Hepatocyte (in vitro differentiated cells): ENCODE measurements around the gene ARHGEF25. TPM values are rescaled to one million over a fixed set of nuclear protein-coding genes. Genes with fewer than 3 reads are reported as not detected.

ENCODE experiments used
- DNase-seq: peaks from one replicate; pipeline ENCODE4 v3.0.0-alpha.2; 2016; ENCODE audit warnings: low spot score
- H2AFZ ChIP-seq: fragments of 200-600 bp; sonication (generic); 2 replicates; pipeline ENCODE4 v1.6.0; 2016; ENCODE audit warnings: antibody characterized with exemption, mild to moderate bottlenecking
- H3K27ac ChIP-seq: fragments of 200-600 bp; sonication (generic); 2 replicates; pipeline ENCODE4 v1.5.1; 2016; ENCODE audit warnings: mild to moderate bottlenecking
- H3K27me3 ChIP-seq: fragments of 200-600 bp; sonication (generic); 2 replicates; pipeline ENCODE4 v1.6.1; 2016
- H3K36me3 ChIP-seq: fragments of 200-600 bp; sonication (generic); replicated peaks from 2 replicates; pipeline ENCODE4 v1.5.1; 2016; ENCODE audit warnings: low read depth; ENCODE audit not compliant: insufficient read depth
- H3K4me1 ChIP-seq: fragments of 200-600 bp; sonication (generic); 2 replicates; pipeline ENCODE4 v1.5.1; 2016; ENCODE audit warnings: mild to moderate bottlenecking, moderate library complexity; ENCODE audit not compliant: insufficient read depth
- H3K4me2 ChIP-seq: fragments of 200-600 bp; sonication (generic); 2 replicates; pipeline ENCODE4 v1.6.0; 2016
- H3K4me3 ChIP-seq: fragments of 200-600 bp; sonication (generic); 2 replicates; pipeline ENCODE4 v1.5.1; 2016; ENCODE audit warnings: mild to moderate bottlenecking
- H3K79me2 ChIP-seq: fragments of 200-600 bp; sonication (generic); 2 replicates; pipeline ENCODE4 v1.6.0; 2017; ENCODE audit warnings: mild to moderate bottlenecking
- H3K9me2 ChIP-seq: fragments of 200-600 bp; sonication (generic); replicated peaks from 2 replicates; pipeline ENCODE4 v1.6.0; 2017; ENCODE audit warnings: mild to moderate bottlenecking; ENCODE audit not compliant: insufficient read depth
- H3K9me3 ChIP-seq: fragments of 200-600 bp; sonication (generic); 2 replicates; pipeline ENCODE4 v1.5.1; 2016; ENCODE audit warnings: low read depth, mild to moderate bottlenecking
- H4K20me1 ChIP-seq: fragments of 200-600 bp; sonication (generic); 2 replicates; pipeline ENCODE4 v1.6.0; 2016; ENCODE audit warnings: mild to moderate bottlenecking; ENCODE audit not compliant: insufficient read depth, poor library complexity, severe bottlenecking
- CTCF ChIP-seq: fragments of 200-600 bp; sonication (generic); IDR thresholded peaks from 2 replicates; pipeline ENCODE4 v1.5.1; 2016; ENCODE audit warnings: antibody characterized with exemption, mild to moderate bottlenecking; ENCODE audit not compliant: poor library complexity
- EZH2 ChIP-seq: fragments of 200-600 bp; sonication (generic); IDR thresholded peaks from 2 replicates; pipeline ENCODE4 v1.6.1; 2016; ENCODE audit warnings: antibody characterized with exemption, mild to moderate bottlenecking, borderline replicate concordance
- EZH2phosphoT487 ChIP-seq: fragments of 200-600 bp; sonication (generic); IDR thresholded peaks from one replicate; pipeline ENCODE4 v1.6.1; 2018; ENCODE audit warnings: antibody characterized with exemption, mild to moderate bottlenecking, low read depth, moderate library complexity; ENCODE audit not compliant: unreplicated experiment, severe bottlenecking
- WGBS: methylation state at CpG from one replicate; pipeline ENCODE4 v1.1.6; 2016; ENCODE audit warnings: low lambda C conversion rate; ENCODE audit errors: missing lambda C conversion rate; 5-methylcytosine and 5-hydroxymethylcytosine counted together
- polyA plus RNA-seq: library from polyadenylated mRNA; unstranded; fragments of >200 nt; fragmentation: Nextera tagmentation; extraction: Ambion mirVana; gene quantifications from 2 replicates; pipeline ENCODE4 v1.2.1, GENCODE V29; 2016
- total RNA-seq: library from RNA; depleted of rRNA; stranded (reverse); fragments of >200 nt; gene quantifications from 2 replicates; pipeline ENCODE4 v1.2.3, GENCODE V29; 2014

ARHGEF25 gene
- total and polyA plus RNA-seq, 2 experiments from 2014 or later, result 0.29 to 12.6 TPM

GRCh38 chr12:57583008-57583831, 28.0 kb upstream of the ARHGEF25 start:
- Histone ChIP-seq H3K36me3 (no peaks in the 10 kb centered on the region), H3K9me3 (no peaks in the 10 kb centered on the region), H2AFZ (no peak overlapping the region), H3K27ac (no peak overlapping the region), H3K4me2 (no peak overlapping the region), H3K27me3 (peaks cover 37% of the 10 kb centered on the region), H3K79me2 (no peaks in the 10 kb centered on the region), H3K9me2 (no peaks in the 10 kb centered on the region), H3K4me1 (peaks cover 12% of the 10 kb centered on the region), H3K4me3 (no peak overlapping the region), H4K20me1 (no peaks in the 10 kb centered on the region)
- TF ChIP-seq CTCF (peak; percentile 93), EZH2 (no peak), EZH2phosphoT487 (no peak)
- 52% methylated on average over 13 of the region's 13 CpGs for WGBS
- DNase-seq, result peak; percentile 91

- Histone ChIP-seq H3K9me3 (no peaks in the 10 kb centered on the region), H3K27me3 (peaks cover 42% of the 10 kb centered on the region), H3K4me1 (peaks cover 11% of the 10 kb centered on the region), H3K36me3 (no peaks in the 10 kb centered on the region), H3K9me2 (no peaks in the 10 kb centered on the region), H3K4me3 (no peak overlapping the region), H4K20me1 (no peaks in the 10 kb centered on the region), H2AFZ (no peak overlapping the region), H3K79me2 (no peaks in the 10 kb centered on the region), H3K4me2 (no peak overlapping the region), H3K27ac (no peak overlapping the region)
- TF ChIP-seq CTCF (no peak), EZH2 (no peak), EZH2phosphoT487 (no peak)
- DNase-seq, result no peak
- 95% methylated on average over 2 of the region's 2 CpGs for WGBS
Observed at GRCh38 chr12:57584050-57584449, 27.2 kb upstream of the ARHGEF25 start.

- H3K9me3 ChIP-seq, result no peaks in the 10 kb centered on the region
- H3K4me1 ChIP-seq, result peaks cover 6% of the 10 kb centered on the region
- no peak overlapping the region for H3K4me3 ChIP-seq
- no peak overlapping the region for H3K27ac ChIP-seq
- no peak for TF ChIP-seq EZH2phosphoT487
- TF ChIP-seq CTCF, result no peak
- no peaks in the 10 kb centered on the region for H3K9me2 ChIP-seq
- H3K79me2 ChIP-seq, result no peaks in the 10 kb centered on the region
- H2AFZ ChIP-seq, result no peak overlapping the region
- no peaks in the 10 kb centered on the region for H3K36me3 ChIP-seq
- no peak overlapping the region for H3K4me2 ChIP-seq
- no peaks in the 10 kb centered on the region for H4K20me1 ChIP-seq
- peaks cover 42% of the 10 kb centered on the region for H3K27me3 ChIP-seq
- no peak for DNase-seq
Observed at GRCh38 chr12:57584690-57585089, 26.5 kb upstream of the ARHGEF25 start.
